Measurements from ENCODE around the gene CLCA1.
A peak's percentile ranks its signal among the peaks of the same experiment; 100 is the strongest.

Gene CLCA1

DNA sequence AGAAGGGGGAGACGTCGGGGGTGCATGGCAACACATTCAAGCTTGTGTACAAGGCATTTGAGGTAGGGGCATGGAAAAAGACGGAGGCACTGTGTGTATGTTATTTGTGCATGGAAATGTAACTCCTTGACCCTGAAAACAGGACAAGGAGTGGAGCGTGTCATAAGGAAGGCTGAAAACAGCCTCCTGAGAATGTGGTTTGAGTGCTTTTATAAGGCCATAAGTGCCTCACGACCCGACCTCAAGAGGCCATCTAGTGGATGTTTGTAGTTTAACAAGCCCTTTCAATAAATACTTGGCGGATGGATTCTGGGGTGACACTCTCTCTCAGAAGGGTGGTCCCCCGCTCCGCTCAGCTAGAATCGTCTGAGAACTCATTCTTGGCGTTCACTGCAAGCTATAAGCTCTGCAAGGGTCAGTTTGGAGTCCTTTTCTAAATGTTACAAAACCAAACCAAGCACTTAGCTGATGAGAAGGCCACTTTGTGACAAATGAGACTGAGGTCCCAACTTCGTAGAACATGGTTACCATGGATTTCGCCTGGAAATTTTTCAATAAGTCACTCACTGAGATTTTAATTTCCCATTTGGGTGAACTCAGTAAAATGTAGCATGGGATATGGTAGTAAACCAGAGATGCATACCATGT, 39.3 kb downstream of the CLCA1 start:
- ChIA-PET POLR2A (no interaction called here), CTCF (interaction anchor here (1.0 to 3.8 kb wide), 11 partner anchors 8 to 177 kb away, joined by 3 to 27 read pairs (median 3); no protein-coding TSS in a partner anchor)
- no peak overlapping the region for H3K27ac ChIP-seq (ENCODE audit: insufficient read depth in 1 of 2, low read depth in 1 of 2, low read length in 2 of 2, poor library complexity in 1 of 2, severe bottlenecking in 2 of 2)
- WGBS (ENCODE audit: insufficient coverage): 58% methylated on average over 12 of the region's 13 CpGs
- DNase-seq: peak; percentile 45 to 67 (median 65)
- H3K9me3 ChIP-seq (ENCODE audit: control extremely low read depth in 1 of 5, control insufficient read depth in 4 of 5, insufficient read depth in 2 of 5, low read depth in 1 of 5, low read length in 4 of 5): no peaks in the 10 kb centered on the region
- H3K36me3 ChIP-seq (ENCODE audit: control insufficient read depth in 4 of 4, insufficient read depth in 4 of 4, low read length in 3 of 4): no peaks in the 10 kb centered on the region
- H3K4me3 ChIP-seq (ENCODE audit: control insufficient read depth in 1 of 7, extremely low read depth in 1 of 7, insufficient read depth in 4 of 7, low read depth in 2 of 7, low read length in 6 of 7): peak overlapping the region in 1 of 7 experiments; percentile 18
- H3K4me1 ChIP-seq (ENCODE audit: control extremely low read depth in 1 of 4, control insufficient read depth in 4 of 4, insufficient read depth in 4 of 4, low read length in 3 of 4): peaks cover 0 to 14% (median 12%) of the 10 kb centered on the region in 4 experiments
- H3K27me3 ChIP-seq (replicated peaks in 2 of 5; ENCODE audit: control insufficient read depth in 4 of 5, insufficient read depth in 5 of 5, low read length in 4 of 5): no peaks in the 10 kb centered on the region

DNA sequence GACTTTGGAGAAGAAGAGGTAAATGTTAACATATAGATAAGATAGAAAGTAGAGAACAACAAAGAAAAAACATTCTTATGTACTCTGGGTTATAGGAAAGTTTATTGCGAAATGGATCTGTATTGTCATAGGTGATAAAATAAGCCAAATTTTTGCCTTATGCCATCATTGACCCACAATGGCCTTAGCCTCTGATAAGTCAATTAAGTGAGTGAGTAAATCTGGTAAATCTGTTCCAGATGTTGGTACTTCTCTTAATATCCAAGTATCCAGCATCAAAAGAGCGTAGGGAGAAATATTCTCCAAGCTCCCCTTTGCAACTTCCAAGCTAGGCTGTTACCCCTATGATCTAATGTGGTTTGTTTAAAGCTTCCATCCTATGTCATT, 39.8 kb downstream of the CLCA1 start:
- H3K27ac ChIP-seq (ENCODE audit: insufficient read depth in 1 of 2, low read depth in 1 of 2, low read length in 2 of 2, poor library complexity in 1 of 2, severe bottlenecking in 2 of 2): no peak overlapping the region
- no peaks in the 10 kb centered on the region for H3K27me3 ChIP-seq (replicated peaks in 2 of 5; ENCODE audit: control insufficient read depth in 4 of 5, insufficient read depth in 5 of 5, low read length in 4 of 5)
- peaks cover 0 to 11% (median 8%) of the 10 kb centered on the region in 4 experiments for H3K4me1 ChIP-seq (ENCODE audit: control extremely low read depth in 1 of 4, control insufficient read depth in 4 of 4, insufficient read depth in 4 of 4, low read length in 3 of 4)
- WGBS (ENCODE audit: insufficient coverage): no CpG with 5 or more reads among the region's 2 CpGs
- no peak overlapping the region for H3K4me3 ChIP-seq (ENCODE audit: control insufficient read depth in 1 of 7, extremely low read depth in 1 of 7, insufficient read depth in 4 of 7, low read depth in 2 of 7, low read length in 6 of 7)
- CTCF ChIA-PET: interaction anchor here (1.2 to 3.2 kb wide), 7 partner anchors 9 to 176 kb away, joined by 3 to 14 read pairs (median 3); no protein-coding TSS in a partner anchor
- DNase-seq: no peak
- no peaks in the 10 kb centered on the region for H3K9me3 ChIP-seq (ENCODE audit: control extremely low read depth in 1 of 5, control insufficient read depth in 4 of 5, insufficient read depth in 2 of 5, low read depth in 1 of 5, low read length in 4 of 5)
- H3K36me3 ChIP-seq (ENCODE audit: control insufficient read depth in 4 of 4, insufficient read depth in 4 of 4, low read length in 3 of 4): no peaks in the 10 kb centered on the region
- POLR2A ChIA-PET: no interaction called here

DNA sequence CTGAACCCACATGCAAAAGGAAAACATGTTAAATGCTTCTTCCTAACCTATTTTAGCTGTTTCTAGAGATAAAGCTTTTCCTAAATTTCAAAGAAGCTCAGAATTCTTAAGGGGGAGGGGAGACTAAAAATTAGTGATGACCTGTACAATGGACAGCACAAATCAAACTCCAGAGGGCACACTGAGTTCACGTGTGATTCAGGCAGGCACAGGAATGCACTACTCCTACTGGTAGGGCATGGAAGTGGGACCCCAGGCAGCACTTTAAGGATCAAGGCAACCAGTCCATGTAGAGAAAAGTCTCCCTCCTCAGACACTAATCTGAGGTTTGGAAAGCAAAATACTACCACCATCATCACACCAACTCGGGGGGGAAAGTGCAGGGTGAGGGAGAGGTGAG, 46.9 kb downstream of the CLCA1 start:
- Histone ChIP-seq H3K4me3 (ENCODE audit: control insufficient read depth in 1 of 7, extremely low read depth in 1 of 7, insufficient read depth in 4 of 7, low read depth in 2 of 7, low read length in 6 of 7) (no peak overlapping the region), H3K36me3 (ENCODE audit: control insufficient read depth in 4 of 4, insufficient read depth in 4 of 4, low read length in 3 of 4) (no peaks in the 10 kb centered on the region), H3K9me3 (ENCODE audit: control extremely low read depth in 1 of 5, control insufficient read depth in 4 of 5, insufficient read depth in 2 of 5, low read depth in 1 of 5, low read length in 4 of 5) (no peaks in the 10 kb centered on the region), H3K27ac (ENCODE audit: insufficient read depth in 1 of 2, low read depth in 1 of 2, low read length in 2 of 2, poor library complexity in 1 of 2, severe bottlenecking in 2 of 2) (no peak overlapping the region), H3K4me1 (ENCODE audit: control extremely low read depth in 1 of 4, control insufficient read depth in 4 of 4, insufficient read depth in 4 of 4, low read length in 3 of 4) (no peaks in the 10 kb centered on the region), H3K27me3 (replicated peaks in 2 of 5; ENCODE audit: control insufficient read depth in 4 of 5, insufficient read depth in 5 of 5, low read length in 4 of 5) (no peaks in the 10 kb centered on the region)
- ChIA-PET POLR2A (no interaction called here), CTCF (interaction anchor here (0.6 to 4.5 kb wide), 3 partner anchors 10 to 169 kb away, joined by 3 to 27 read pairs (median 3); no protein-coding TSS in a partner anchor)
- 0% methylated on average over 1 of the region's 2 CpGs for WGBS (ENCODE audit: insufficient coverage)
- peak; percentile 41 to 47 (median 44) for DNase-seq

DNA sequence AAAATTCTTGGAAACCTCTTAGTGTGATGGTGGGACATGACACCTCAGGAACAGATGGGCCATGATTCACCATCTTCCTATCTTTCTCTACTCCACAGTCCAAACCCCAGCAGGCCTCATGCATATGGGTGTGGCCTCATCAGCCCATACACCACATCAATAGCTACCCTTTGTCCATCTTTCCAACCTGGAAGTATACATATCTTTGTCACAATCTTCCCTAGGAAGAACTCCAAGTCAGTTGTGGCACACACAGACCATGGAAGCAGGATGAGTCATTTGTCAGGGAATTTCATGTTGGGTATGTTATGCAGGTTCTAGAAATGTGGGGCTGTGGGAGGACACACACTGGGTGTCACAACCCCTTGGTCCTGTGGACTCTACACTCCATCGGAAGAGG, 47.6 kb downstream of the CLCA1 start:
- DNase-seq: no peak
- no peaks in the 10 kb centered on the region for H3K4me1 ChIP-seq (ENCODE audit: control extremely low read depth in 1 of 4, control insufficient read depth in 4 of 4, insufficient read depth in 4 of 4, low read length in 3 of 4)
- H3K27ac ChIP-seq (ENCODE audit: insufficient read depth in 1 of 2, low read depth in 1 of 2, low read length in 2 of 2, poor library complexity in 1 of 2, severe bottlenecking in 2 of 2): no peak overlapping the region
- no peaks in the 10 kb centered on the region for H3K27me3 ChIP-seq (replicated peaks in 2 of 5; ENCODE audit: control insufficient read depth in 4 of 5, insufficient read depth in 5 of 5, low read length in 4 of 5)
- WGBS (ENCODE audit: insufficient coverage): no CpG with 5 or more reads among the region's 1 CpG
- H3K4me3 ChIP-seq (ENCODE audit: control insufficient read depth in 1 of 7, extremely low read depth in 1 of 7, insufficient read depth in 4 of 7, low read depth in 2 of 7, low read length in 6 of 7): no peak overlapping the region
- H3K36me3 ChIP-seq (ENCODE audit: control insufficient read depth in 4 of 4, insufficient read depth in 4 of 4, low read length in 3 of 4): no peaks in the 10 kb centered on the region
- CTCF ChIA-PET: interaction anchor here (1.7 to 4.5 kb wide), 2 partner anchors 10 to 14 kb away, joined by 6 to 27 read pairs; no protein-coding TSS in a partner anchor
- H3K9me3 ChIP-seq (ENCODE audit: control extremely low read depth in 1 of 5, control insufficient read depth in 4 of 5, insufficient read depth in 2 of 5, low read depth in 1 of 5, low read length in 4 of 5): no peaks in the 10 kb centered on the region
- POLR2A ChIA-PET: no interaction called here

DNA sequence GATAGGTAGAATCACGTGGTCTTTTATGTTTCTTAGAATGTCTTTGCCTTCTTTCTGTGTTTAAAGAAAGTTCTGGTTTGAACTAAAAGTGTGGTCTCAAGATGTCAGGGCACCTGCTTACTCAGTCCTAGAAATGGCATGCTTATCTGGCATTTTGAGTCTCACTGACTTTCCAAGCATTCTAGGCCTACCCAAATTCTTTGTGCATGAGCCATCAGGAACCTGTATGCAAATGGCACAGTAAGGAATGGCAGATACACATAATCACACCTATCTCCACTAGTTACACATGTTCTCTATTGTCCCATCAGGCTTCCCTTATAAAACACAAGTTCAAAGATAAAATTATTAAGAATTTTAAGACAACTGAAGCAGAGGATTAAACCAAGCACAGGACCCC, 48.6 kb downstream of the CLCA1 start:
- Histone ChIP-seq H3K36me3 (ENCODE audit: control insufficient read depth in 4 of 4, insufficient read depth in 4 of 4, low read length in 3 of 4) (no peaks in the 10 kb centered on the region), H3K9me3 (ENCODE audit: control extremely low read depth in 1 of 5, control insufficient read depth in 4 of 5, insufficient read depth in 2 of 5, low read depth in 1 of 5, low read length in 4 of 5) (no peaks in the 10 kb centered on the region), H3K27ac (ENCODE audit: insufficient read depth in 1 of 2, low read depth in 1 of 2, low read length in 2 of 2, poor library complexity in 1 of 2, severe bottlenecking in 2 of 2) (no peak overlapping the region), H3K4me1 (ENCODE audit: control extremely low read depth in 1 of 4, control insufficient read depth in 4 of 4, insufficient read depth in 4 of 4, low read length in 3 of 4) (no peaks in the 10 kb centered on the region), H3K27me3 (replicated peaks in 2 of 5; ENCODE audit: control insufficient read depth in 4 of 5, insufficient read depth in 5 of 5, low read length in 4 of 5) (no peaks in the 10 kb centered on the region), H3K4me3 (ENCODE audit: control insufficient read depth in 1 of 7, extremely low read depth in 1 of 7, insufficient read depth in 4 of 7, low read depth in 2 of 7, low read length in 6 of 7) (no peak overlapping the region)
- ChIA-PET CTCF (interaction anchor here (1.0 to 4.5 kb wide), 3 partner anchors 11 to 18 kb away, joined by 5 to 27 read pairs (median 6); no protein-coding TSS in a partner anchor), POLR2A (no interaction called here)
- WGBS (ENCODE audit: insufficient coverage): 100% methylated on average over 1 of the region's 1 CpG
- DNase-seq: no peak

DNA sequence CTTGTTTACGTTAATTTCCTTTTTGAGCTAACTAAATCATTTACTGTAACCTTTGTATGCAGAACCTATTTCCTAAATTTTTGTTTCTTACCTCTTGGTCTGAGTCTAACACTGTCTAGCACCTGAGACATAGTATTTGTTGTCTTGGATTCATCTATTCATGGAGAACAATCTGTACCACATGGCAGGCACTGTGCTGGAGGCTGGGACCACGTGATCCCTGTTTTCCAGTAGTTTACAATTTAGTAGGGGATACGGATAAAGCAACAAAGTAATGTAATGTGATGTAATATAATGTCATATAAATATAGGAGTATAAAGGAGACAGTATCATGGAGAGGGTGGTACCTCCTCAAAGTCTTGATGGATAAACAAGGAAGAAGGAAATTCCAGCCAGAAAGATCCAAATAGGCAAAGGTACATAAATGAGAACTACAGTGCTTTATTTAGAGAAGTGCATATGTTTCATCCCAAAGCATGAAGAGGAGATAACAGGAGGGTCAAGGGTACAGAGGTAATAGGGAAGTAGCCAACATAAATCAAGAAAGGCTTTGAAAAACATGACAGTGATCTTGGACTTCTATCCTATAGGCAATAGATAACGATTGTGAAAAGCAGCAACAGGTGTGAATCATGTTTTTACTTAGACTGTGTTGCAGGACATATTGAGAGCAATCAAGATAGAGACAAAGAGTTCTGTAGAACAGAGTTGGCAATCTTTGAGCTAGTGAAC, 52.2 kb downstream of the CLCA1 start:
- H3K4me1 ChIP-seq (ENCODE audit: control extremely low read depth in 1 of 4, control insufficient read depth in 4 of 4, insufficient read depth in 4 of 4, low read length in 3 of 4): no peaks in the 10 kb centered on the region
- ChIA-PET CTCF (interaction anchor here (1.3 to 2.4 kb wide), 3 partner anchors 13 to 47 kb away, joined by 4 to 8 read pairs (median 5); no protein-coding TSS in a partner anchor), POLR2A (no interaction called here)
- H3K9me3 ChIP-seq (ENCODE audit: control extremely low read depth in 1 of 5, control insufficient read depth in 4 of 5, insufficient read depth in 2 of 5, low read depth in 1 of 5, low read length in 4 of 5): peaks cover 0 to 5% (median 0%) of the 10 kb centered on the region in 5 experiments
- DNase-seq: no peak
- H3K36me3 ChIP-seq (ENCODE audit: control insufficient read depth in 4 of 4, insufficient read depth in 4 of 4, low read length in 3 of 4): no peaks in the 10 kb centered on the region
- no peak overlapping the region for H3K4me3 ChIP-seq (ENCODE audit: control insufficient read depth in 1 of 7, extremely low read depth in 1 of 7, insufficient read depth in 4 of 7, low read depth in 2 of 7, low read length in 6 of 7)
- no peaks in the 10 kb centered on the region for H3K27me3 ChIP-seq (replicated peaks in 2 of 5; ENCODE audit: control insufficient read depth in 4 of 5, insufficient read depth in 5 of 5, low read length in 4 of 5)
- 100% methylated on average over 1 of the region's 4 CpGs for WGBS (ENCODE audit: insufficient coverage)
- H3K27ac ChIP-seq (ENCODE audit: insufficient read depth in 1 of 2, low read depth in 1 of 2, low read length in 2 of 2, poor library complexity in 1 of 2, severe bottlenecking in 2 of 2): no peak overlapping the region

DNA sequence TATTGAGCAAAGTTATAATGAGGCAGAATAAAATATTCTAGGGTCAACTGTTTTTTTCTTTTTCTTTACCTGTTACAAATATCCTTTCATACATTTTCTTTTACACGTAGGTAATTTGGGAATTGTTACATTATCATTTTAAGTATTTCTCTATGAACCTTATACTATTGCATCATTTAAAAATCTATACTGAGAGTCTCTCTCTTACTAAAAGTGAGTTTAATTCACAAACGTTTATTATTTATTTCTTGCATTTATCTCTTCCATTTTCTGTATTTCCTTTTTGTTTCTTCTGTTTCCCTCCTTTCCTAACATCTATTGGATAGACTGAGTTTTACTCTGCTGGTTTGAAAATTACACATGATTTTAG, 52.8 kb downstream of the CLCA1 start:
- H3K27me3 ChIP-seq (replicated peaks in 2 of 5; ENCODE audit: control insufficient read depth in 4 of 5, insufficient read depth in 5 of 5, low read length in 4 of 5): no peaks in the 10 kb centered on the region
- H3K4me1 ChIP-seq (ENCODE audit: control extremely low read depth in 1 of 4, control insufficient read depth in 4 of 4, insufficient read depth in 4 of 4, low read length in 3 of 4): no peaks in the 10 kb centered on the region
- H3K27ac ChIP-seq (ENCODE audit: insufficient read depth in 1 of 2, low read depth in 1 of 2, low read length in 2 of 2, poor library complexity in 1 of 2, severe bottlenecking in 2 of 2): no peak overlapping the region
- WGBS (ENCODE audit: insufficient coverage): 100% methylated on average over 1 of the region's 2 CpGs
- POLR2A ChIA-PET: no interaction called here
- no peak for DNase-seq
- H3K9me3 ChIP-seq (ENCODE audit: control extremely low read depth in 1 of 5, control insufficient read depth in 4 of 5, insufficient read depth in 2 of 5, low read depth in 1 of 5, low read length in 4 of 5): peaks cover 0 to 5% (median 0%) of the 10 kb centered on the region in 5 experiments
- CTCF ChIA-PET: interaction anchor here (2.4 kb wide), 1 partner anchor 13 kb away, joined by 8 read pairs; no protein-coding TSS in a partner anchor
- H3K36me3 ChIP-seq (ENCODE audit: control insufficient read depth in 4 of 4, insufficient read depth in 4 of 4, low read length in 3 of 4): no peaks in the 10 kb centered on the region
- H3K4me3 ChIP-seq (ENCODE audit: control insufficient read depth in 1 of 7, extremely low read depth in 1 of 7, insufficient read depth in 4 of 7, low read depth in 2 of 7, low read length in 6 of 7): no peak overlapping the region

Measured in common myeloid progenitor, CD34-positive (primary cell).